Measurements from ENCODE around the gene AGO3. TPM values are rescaled to one million over a fixed set of nuclear protein-coding genes. Genes with fewer than 3 reads are reported as not detected.

AGO3 gene
- total RNA-seq, 1 donor from 2014 or later: 9.9 TPM

- no peak for DNase-seq (ENCODE audit: low read depth)
- Histone ChIP-seq H3K27me3 (ENCODE audit: control insufficient read depth, insufficient read depth, low read length) (no peaks in the 10 kb centered on the region), H3K36me3 (ENCODE audit: control insufficient read depth, insufficient read depth, low read length) (no peaks in the 10 kb centered on the region), H3K4me3 (ENCODE audit: low read depth, low read length) (peak overlapping the region; percentile 54)
- TF ChIP-seq, protein P1, sequence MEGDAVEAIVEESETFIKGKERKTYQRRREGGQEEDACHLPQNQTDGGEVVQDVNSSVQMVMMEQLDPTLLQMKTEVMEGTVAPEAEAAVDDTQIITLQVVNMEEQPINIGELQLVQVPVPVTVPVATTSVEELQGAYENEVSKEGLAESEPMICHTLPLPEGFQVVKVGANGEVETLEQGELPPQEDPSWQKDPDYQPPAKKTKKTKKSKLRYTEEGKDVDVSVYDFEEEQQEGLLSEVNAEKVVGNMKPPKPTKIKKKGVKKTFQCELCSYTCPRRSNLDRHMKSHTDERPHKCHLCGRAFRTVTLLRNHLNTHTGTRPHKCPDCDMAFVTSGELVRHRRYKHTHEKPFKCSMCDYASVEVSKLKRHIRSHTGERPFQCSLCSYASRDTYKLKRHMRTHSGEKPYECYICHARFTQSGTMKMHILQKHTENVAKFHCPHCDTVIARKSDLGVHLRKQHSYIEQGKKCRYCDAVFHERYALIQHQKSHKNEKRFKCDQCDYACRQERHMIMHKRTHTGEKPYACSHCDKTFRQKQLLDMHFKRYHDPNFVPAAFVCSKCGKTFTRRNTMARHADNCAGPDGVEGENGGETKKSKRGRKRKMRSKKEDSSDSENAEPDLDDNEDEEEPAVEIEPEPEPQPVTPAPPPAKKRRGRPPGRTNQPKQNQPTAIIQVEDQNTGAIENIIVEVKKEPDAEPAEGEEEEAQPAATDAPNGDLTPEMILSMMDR (IDR thresholded peaks at IDR 0.05; ENCODE audit: insufficient read depth, low read length, poor library complexity, severe bottlenecking): no peak
Measured at GRCh38 chr1:36084497-36085115, 153.7 kb downstream of the AGO3 start.

- Histone ChIP-seq H3K4me3 (ENCODE audit: low read depth, low read length) (no peak overlapping the region), H3K36me3 (ENCODE audit: control insufficient read depth, insufficient read depth, low read length) (no peaks in the 10 kb centered on the region), H3K27me3 (ENCODE audit: control insufficient read depth, insufficient read depth, low read length) (no peaks in the 10 kb centered on the region)
- TF ChIP-seq, protein P1 (IDR thresholded peaks at IDR 0.05; ENCODE audit: insufficient read depth, low read length, poor library complexity, severe bottlenecking): no peak
- no peak for DNase-seq (ENCODE audit: low read depth)
Measured at GRCh38 chr1:36085126-36085525, 154.2 kb downstream of the AGO3 start.

GRCh38 chr1:36085686-36086526 is 155.0 kb downstream of the AGO3 start:
- Histone ChIP-seq H3K36me3 (ENCODE audit: control insufficient read depth, insufficient read depth, low read length) (no peaks in the 10 kb centered on the region), H3K4me3 (ENCODE audit: low read depth, low read length) (no peak overlapping the region), H3K27me3 (ENCODE audit: control insufficient read depth, insufficient read depth, low read length) (no peaks in the 10 kb centered on the region)
- TF ChIP-seq, protein P1 (IDR thresholded peaks at IDR 0.05; ENCODE audit: insufficient read depth, low read length, poor library complexity, severe bottlenecking): no peak
- DNase-seq (ENCODE audit: low read depth): no peak

- Histone ChIP-seq H3K36me3 (ENCODE audit: control insufficient read depth, insufficient read depth, low read length) (no peaks in the 10 kb centered on the region), H3K27me3 (ENCODE audit: control insufficient read depth, insufficient read depth, low read length) (no peaks in the 10 kb centered on the region), H3K4me3 (ENCODE audit: low read depth, low read length) (no peak overlapping the region)
- TF ChIP-seq, protein P1 (IDR thresholded peaks at IDR 0.05; ENCODE audit: insufficient read depth, low read length, poor library complexity, severe bottlenecking): no peak
- DNase-seq (ENCODE audit: low read depth): no peak
Measured at GRCh38 chr1:36086529-36087232, 155.8 kb downstream of the AGO3 start.

- H3K27me3 ChIP-seq (ENCODE audit: control insufficient read depth, insufficient read depth, low read length): no peaks in the 10 kb centered on the region
- TF ChIP-seq, protein P1 (IDR thresholded peaks at IDR 0.05; ENCODE audit: insufficient read depth, low read length, poor library complexity, severe bottlenecking): no peak
- H3K4me3 ChIP-seq (ENCODE audit: low read depth, low read length): no peak overlapping the region
- peaks cover 2% of the 10 kb centered on the region for H3K36me3 ChIP-seq (ENCODE audit: control insufficient read depth, insufficient read depth, low read length)
- no peak for DNase-seq (ENCODE audit: low read depth)
Measured at GRCh38 chr1:36087233-36088123, 156.6 kb downstream of the AGO3 start.

Data from kidney epithelial cell (primary cell).